ENCODE results near the gene C5orf46.

The C5orf46 gene

DNA sequence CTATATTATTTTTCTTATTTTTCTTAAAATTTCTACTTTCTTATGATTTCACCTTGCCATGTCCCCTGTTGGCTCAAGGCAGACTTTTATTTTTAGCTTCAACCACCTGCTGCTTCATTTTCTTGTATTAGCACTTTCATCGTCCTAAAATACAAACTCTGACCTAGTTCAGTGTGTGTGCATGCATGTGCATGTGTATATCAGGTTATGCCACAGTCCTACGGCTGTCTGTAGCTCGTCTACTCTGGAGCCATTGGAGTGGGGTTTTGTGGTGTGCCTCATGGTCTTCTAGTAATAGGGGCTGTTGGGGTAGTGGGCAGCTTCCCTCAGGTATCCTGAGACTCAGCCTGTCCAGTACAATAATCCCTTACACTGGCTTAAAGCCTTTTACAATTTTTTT lies 61.5 kb downstream of the C5orf46 start:
- H3K27ac ChIP-seq (ENCODE audit: low read length): no peak overlapping the region
- H3K27me3 ChIP-seq (replicated peaks; ENCODE audit: insufficient read depth, low read length): no peaks in the 10 kb centered on the region
- H3K4me3 ChIP-seq (ENCODE audit: low read length): no peak overlapping the region
- no peaks in the 10 kb centered on the region for H3K9me3 ChIP-seq (replicated peaks; ENCODE audit: insufficient read depth, low read length)
- no peaks in the 10 kb centered on the region for H4K20me1 ChIP-seq (ENCODE audit: insufficient read depth, low read length)
- H3F3A ChIP-seq (ENCODE audit: insufficient read depth, low read length): no peaks in the 10 kb centered on the region
- H3K9ac ChIP-seq (ENCODE audit: low read length): no peak overlapping the region
- no peaks in the 10 kb centered on the region for H3K36me3 ChIP-seq (replicated peaks; ENCODE audit: insufficient read depth, low read length)
- no peaks in the 10 kb centered on the region for H3K4me1 ChIP-seq (ENCODE audit: low read length)
- no peak overlapping the region for H3K4me2 ChIP-seq (ENCODE audit: low read depth, low read length)
- H2AFZ ChIP-seq (ENCODE audit: low read length): no peak overlapping the region
- H3K9me2 ChIP-seq (replicated peaks; ENCODE audit: insufficient read depth, low read length): no peaks in the 10 kb centered on the region
- no peaks in the 10 kb centered on the region for H3K79me2 ChIP-seq (ENCODE audit: low read length)
- DNase-seq: no peak
- no peak for TF ChIP-seq EZH2phosphoT487 (IDR thresholded peaks at IDR 0.05; ENCODE audit: low read length)
- no peak for TF ChIP-seq EZH2 (optimal IDR thresholded peaks at IDR 0.05; ENCODE audit: low read depth, low read length)
- TF ChIP-seq, protein P1, sequence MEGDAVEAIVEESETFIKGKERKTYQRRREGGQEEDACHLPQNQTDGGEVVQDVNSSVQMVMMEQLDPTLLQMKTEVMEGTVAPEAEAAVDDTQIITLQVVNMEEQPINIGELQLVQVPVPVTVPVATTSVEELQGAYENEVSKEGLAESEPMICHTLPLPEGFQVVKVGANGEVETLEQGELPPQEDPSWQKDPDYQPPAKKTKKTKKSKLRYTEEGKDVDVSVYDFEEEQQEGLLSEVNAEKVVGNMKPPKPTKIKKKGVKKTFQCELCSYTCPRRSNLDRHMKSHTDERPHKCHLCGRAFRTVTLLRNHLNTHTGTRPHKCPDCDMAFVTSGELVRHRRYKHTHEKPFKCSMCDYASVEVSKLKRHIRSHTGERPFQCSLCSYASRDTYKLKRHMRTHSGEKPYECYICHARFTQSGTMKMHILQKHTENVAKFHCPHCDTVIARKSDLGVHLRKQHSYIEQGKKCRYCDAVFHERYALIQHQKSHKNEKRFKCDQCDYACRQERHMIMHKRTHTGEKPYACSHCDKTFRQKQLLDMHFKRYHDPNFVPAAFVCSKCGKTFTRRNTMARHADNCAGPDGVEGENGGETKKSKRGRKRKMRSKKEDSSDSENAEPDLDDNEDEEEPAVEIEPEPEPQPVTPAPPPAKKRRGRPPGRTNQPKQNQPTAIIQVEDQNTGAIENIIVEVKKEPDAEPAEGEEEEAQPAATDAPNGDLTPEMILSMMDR (IDR thresholded peaks at IDR 0.05; ENCODE audit: low read length): no peak

DNA sequence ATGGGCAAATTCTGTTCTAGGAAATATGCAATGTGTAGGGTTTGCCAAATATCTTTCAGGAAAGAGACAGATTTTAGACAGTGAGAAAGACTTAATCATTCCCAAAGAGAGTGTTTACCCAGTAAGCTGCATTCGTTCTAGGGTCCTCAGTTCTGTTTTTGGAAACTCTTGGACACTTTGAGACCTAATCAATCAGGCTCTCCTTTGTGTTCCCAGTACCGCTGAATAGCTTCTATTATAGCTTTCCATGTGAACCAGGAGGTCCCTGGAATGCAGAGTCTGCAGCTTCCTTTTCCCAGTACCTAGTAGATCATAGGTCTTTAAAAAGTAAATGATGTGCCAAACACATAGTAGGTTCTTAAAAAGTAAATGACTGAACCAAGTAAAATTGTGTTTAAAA lies 63.5 kb downstream of the C5orf46 start:
- H3K27ac ChIP-seq (ENCODE audit: low read length): no peak overlapping the region
- no peaks in the 10 kb centered on the region for H3K9me2 ChIP-seq (replicated peaks; ENCODE audit: insufficient read depth, low read length)
- H4K20me1 ChIP-seq (ENCODE audit: insufficient read depth, low read length): no peaks in the 10 kb centered on the region
- H2AFZ ChIP-seq (ENCODE audit: low read length): no peak overlapping the region
- H3F3A ChIP-seq (ENCODE audit: insufficient read depth, low read length): no peaks in the 10 kb centered on the region
- TF ChIP-seq EZH2 (optimal IDR thresholded peaks at IDR 0.05; ENCODE audit: low read depth, low read length) (no peak), EZH2phosphoT487 (IDR thresholded peaks at IDR 0.05; ENCODE audit: low read length) (no peak)
- TF ChIP-seq, protein P1 (IDR thresholded peaks at IDR 0.05; ENCODE audit: low read length): no peak
- no peaks in the 10 kb centered on the region for H3K4me1 ChIP-seq (ENCODE audit: low read length)
- H3K9ac ChIP-seq (ENCODE audit: low read length): no peak overlapping the region
- no peaks in the 10 kb centered on the region for H3K9me3 ChIP-seq (replicated peaks; ENCODE audit: insufficient read depth, low read length)
- H3K79me2 ChIP-seq (ENCODE audit: low read length): no peaks in the 10 kb centered on the region
- H3K27me3 ChIP-seq (replicated peaks; ENCODE audit: insufficient read depth, low read length): no peaks in the 10 kb centered on the region
- H3K36me3 ChIP-seq (replicated peaks; ENCODE audit: insufficient read depth, low read length): no peaks in the 10 kb centered on the region
- H3K4me3 ChIP-seq (ENCODE audit: low read length): no peak overlapping the region
- no peak overlapping the region for H3K4me2 ChIP-seq (ENCODE audit: low read depth, low read length)
- no peak for DNase-seq

Measured in MM.1S (cell line).